GM12878 (cell line): ENCODE measurements around the gene UEVLD. TPM values are rescaled to one million over a fixed set of nuclear protein-coding genes. Genes with fewer than 3 reads are reported as not detected.

Source experiments
- CHD4 ChIP-seq: fragments of 200-600 bp; sonication (generic); IDR thresholded peaks from 2 replicates; pipeline ENCODE4 v1.6.1; 2016; ENCODE audit warnings: mild to moderate bottlenecking
- FOXK2 ChIP-seq: fragments of 450-650 bp; IDR thresholded peaks from 2 replicates; pipeline ENCODE4 v1.6.1; 2017; ENCODE audit warnings: mild to moderate bottlenecking, moderate library complexity
- IKZF2 ChIP-seq, 2 experiments: fragments of 450-650 bp; IDR thresholded peaks; 2 replicates each; pipeline ENCODE4 v1.6.1; 2017; ENCODE audit warnings: mild to moderate bottlenecking in 2 of 2, moderate library complexity in 2 of 2
- IRF4 ChIP-seq: IDR thresholded peaks from 2 replicates; pipeline ENCODE4 v1.6.1; 2011; ENCODE audit warnings: low read depth, low read length
- NR2C1 ChIP-seq: fragments of 450-650 bp; IDR thresholded peaks from 2 replicates; pipeline ENCODE4 v1.6.1; 2017; ENCODE audit warnings: antibody characterized with exemption, mild to moderate bottlenecking, moderate library complexity
- YY1 ChIP-seq: IDR thresholded peaks from 2 replicates; pipeline ENCODE4 v1.6.1; 2011; ENCODE audit warnings: low read depth, mild to moderate bottlenecking, low read length
- ZNF207 ChIP-seq: fragments of 450-650 bp; IDR thresholded peaks from 2 replicates; pipeline ENCODE4 v1.6.1; 2014; ENCODE audit warnings: antibody characterized with exemption, mild to moderate bottlenecking, borderline replicate concordance
- polyA plus RNA-seq, 11 experiments: library from polyadenylated mRNA; depleted of rRNA in 4 of 11; unstranded in 6 of 11; stranded (reverse) in 5 of 11; fragments of >200 nt; fragmentation: Nextera tagmentation in 4 of 11; fragmentation: Illumina TruSeq in 1 of 11; extraction: Ambion mirVana in 4 of 11; extraction: Trizol in 1 of 11; gene quantifications; 1 replicate in 1 of 11; 2 replicates in 10 of 11; pipeline versions ENCODE4 v1.2.1 to v1.2.3, GENCODE V29; 2011 to 2016; ENCODE audit warnings: inconsistent platforms in 2 of 11, missing spikeins in 2 of 11, low read depth in 1 of 11
- total RNA-seq, 4 experiments: library from RNA; depleted of rRNA in 3 of 4; stranded (reverse); fragments of >200 nt in 3 of 4; fragmentation: Illumina TruSeq in 1 of 4; extraction: Trizol in 1 of 4; gene quantifications; 2 replicates each; pipeline versions ENCODE4 v1.2.1 to v1.2.3, GENCODE V29; 2013 to 2021
- TF ChIP-seq, protein P1 (sequence below): IDR thresholded peaks from 2 replicates; pipeline ENCODE4 v1.6.1; 2012; ENCODE audit warnings: mild to moderate bottlenecking, low read depth, low read length
- TF ChIP-seq, protein P2 (sequence below): fragments of 450-650 bp; IDR thresholded peaks from 2 replicates; pipeline ENCODE4 v1.6.1; 2017; ENCODE audit warnings: borderline replicate concordance

UEVLD gene
- total and polyA plus RNA-seq, 10 of the 15 experiments (the other 5 are each of a cell fraction or from before 2014, with no cell fraction given), result 6.5 to 16.3 (median 13.4) TPM

DNA sequence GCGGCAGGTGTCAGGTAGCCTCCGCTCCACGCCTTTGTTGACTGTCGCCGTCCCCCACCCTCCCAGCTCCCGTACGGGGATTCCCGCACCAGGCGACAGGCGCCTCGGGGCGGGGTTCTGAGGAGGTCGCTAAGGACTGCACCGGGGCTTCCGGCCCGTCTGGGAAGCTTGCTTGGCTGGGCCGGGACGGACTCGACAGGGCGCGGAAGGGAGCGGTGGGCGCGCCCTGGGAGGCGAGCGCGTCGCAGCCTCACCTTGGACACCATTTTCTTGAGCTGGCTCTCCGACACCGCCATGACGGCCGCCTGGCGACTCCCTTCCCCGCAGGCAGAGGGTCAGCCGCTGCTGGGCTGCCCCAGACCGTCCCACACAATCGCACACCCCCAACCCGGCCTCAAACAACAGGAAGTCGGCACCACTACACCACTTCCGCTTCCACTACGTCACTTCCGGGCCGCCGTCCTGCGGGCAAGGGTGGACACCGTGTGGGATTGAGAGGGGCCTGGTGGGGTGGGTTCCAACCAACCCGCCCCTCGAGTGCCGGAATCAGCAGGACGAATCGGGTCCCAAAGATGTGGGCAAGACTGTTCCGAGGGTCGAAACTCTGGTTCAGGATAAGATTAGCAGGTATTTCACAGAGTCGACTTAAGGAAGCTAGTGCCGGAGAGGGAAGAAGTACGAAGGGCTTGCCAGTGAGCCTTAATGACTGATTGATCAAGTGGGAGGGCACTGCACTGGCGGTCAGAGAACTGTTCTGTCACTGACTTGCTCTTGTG is 61.8 kb downstream of the UEVLD start, which contains the start of gene TSG101 (continued):
- TF ChIP-seq, protein P1, sequence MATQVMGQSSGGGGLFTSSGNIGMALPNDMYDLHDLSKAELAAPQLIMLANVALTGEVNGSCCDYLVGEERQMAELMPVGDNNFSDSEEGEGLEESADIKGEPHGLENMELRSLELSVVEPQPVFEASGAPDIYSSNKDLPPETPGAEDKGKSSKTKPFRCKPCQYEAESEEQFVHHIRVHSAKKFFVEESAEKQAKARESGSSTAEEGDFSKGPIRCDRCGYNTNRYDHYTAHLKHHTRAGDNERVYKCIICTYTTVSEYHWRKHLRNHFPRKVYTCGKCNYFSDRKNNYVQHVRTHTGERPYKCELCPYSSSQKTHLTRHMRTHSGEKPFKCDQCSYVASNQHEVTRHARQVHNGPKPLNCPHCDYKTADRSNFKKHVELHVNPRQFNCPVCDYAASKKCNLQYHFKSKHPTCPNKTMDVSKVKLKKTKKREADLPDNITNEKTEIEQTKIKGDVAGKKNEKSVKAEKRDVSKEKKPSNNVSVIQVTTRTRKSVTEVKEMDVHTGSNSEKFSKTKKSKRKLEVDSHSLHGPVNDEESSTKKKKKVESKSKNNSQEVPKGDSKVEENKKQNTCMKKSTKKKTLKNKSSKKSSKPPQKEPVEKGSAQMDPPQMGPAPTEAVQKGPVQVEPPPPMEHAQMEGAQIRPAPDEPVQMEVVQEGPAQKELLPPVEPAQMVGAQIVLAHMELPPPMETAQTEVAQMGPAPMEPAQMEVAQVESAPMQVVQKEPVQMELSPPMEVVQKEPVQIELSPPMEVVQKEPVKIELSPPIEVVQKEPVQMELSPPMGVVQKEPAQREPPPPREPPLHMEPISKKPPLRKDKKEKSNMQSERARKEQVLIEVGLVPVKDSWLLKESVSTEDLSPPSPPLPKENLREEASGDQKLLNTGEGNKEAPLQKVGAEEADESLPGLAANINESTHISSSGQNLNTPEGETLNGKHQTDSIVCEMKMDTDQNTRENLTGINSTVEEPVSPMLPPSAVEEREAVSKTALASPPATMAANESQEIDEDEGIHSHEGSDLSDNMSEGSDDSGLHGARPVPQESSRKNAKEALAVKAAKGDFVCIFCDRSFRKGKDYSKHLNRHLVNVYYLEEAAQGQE, result no peak
- TF ChIP-seq FOXK2 (no peak), IKZF2 (IDR thresholded peaks at IDR 0.05) (peak; percentile 15 to 61; a peak in 3 of 4 replicates), YY1 (peak; percentile 92), IRF4 (peak; percentile 31; the same call in 1 of the 2 replicates), NR2C1 (peak; percentile 46), ZNF207 (peak; percentile 37; the same call in 1 of the 2 replicates), CHD4 (no peak)
- TF ChIP-seq, protein P2, sequence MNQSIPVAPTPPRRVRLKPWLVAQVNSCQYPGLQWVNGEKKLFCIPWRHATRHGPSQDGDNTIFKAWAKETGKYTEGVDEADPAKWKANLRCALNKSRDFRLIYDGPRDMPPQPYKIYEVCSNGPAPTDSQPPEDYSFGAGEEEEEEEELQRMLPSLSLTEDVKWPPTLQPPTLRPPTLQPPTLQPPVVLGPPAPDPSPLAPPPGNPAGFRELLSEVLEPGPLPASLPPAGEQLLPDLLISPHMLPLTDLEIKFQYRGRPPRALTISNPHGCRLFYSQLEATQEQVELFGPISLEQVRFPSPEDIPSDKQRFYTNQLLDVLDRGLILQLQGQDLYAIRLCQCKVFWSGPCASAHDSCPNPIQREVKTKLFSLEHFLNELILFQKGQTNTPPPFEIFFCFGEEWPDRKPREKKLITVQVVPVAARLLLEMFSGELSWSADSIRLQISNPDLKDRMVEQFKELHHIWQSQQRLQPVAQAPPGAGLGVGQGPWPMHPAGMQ, result no peak
